ENCODE data around the gene TNS3. TPM values are rescaled to one million over a fixed set of nuclear protein-coding genes. Genes with fewer than 3 reads are reported as not detected.

TNS3 gene
- total RNA-seq, 1 experiment from 2014 or later: 143 TPM

DNA sequence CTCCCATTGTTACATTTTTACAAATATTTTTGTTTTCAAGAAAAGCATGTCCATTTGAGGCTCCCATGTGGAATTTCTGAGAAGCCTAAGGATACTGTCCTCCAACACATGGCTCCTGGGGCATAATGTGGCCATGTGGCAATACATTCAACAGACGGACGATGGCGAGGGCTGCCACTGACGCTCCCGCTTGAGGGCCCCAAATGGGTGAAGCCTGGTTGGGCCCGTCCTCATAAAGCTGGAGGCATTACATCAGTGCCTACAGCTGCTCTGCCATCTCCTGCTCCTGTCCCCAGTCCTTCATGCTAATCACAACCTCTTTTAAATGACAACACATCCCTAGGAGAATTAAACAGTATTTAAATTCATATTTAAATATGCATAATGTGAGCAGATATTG is 246.8 kb downstream of the TNS3 start:
- no TSS peak for BruUV-seq (replicated peaks)
- intact Hi-C loops (cut with micrococcal nuclease; ENCODE audit: unreplicated experiment): no loop called here
- TF ChIP-seq, protein P1, sequence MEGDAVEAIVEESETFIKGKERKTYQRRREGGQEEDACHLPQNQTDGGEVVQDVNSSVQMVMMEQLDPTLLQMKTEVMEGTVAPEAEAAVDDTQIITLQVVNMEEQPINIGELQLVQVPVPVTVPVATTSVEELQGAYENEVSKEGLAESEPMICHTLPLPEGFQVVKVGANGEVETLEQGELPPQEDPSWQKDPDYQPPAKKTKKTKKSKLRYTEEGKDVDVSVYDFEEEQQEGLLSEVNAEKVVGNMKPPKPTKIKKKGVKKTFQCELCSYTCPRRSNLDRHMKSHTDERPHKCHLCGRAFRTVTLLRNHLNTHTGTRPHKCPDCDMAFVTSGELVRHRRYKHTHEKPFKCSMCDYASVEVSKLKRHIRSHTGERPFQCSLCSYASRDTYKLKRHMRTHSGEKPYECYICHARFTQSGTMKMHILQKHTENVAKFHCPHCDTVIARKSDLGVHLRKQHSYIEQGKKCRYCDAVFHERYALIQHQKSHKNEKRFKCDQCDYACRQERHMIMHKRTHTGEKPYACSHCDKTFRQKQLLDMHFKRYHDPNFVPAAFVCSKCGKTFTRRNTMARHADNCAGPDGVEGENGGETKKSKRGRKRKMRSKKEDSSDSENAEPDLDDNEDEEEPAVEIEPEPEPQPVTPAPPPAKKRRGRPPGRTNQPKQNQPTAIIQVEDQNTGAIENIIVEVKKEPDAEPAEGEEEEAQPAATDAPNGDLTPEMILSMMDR (conservative IDR thresholded peaks at IDR 0.05): no peak
- TF ChIP-seq EZH2 (IDR thresholded peaks at IDR 0.05; ENCODE audit: low read depth): no peak

DNA sequence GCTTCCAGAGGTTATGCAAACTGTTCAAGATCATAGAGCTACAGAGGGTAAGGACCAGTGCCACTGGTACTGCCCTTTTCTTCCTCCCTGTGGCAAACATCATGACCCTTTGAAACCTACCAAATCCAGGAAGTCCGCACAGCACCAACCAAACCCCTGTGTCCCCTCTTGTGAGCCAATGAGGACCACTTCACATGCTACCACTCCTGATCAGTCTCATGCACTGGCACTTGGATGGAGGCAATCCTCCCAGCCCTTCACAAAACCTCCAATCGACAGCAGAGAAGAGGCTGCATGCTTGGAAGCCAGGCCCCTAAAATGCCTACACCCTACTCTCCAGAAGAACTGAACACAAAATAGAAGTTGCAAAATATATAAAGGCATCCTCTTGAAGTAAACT is 248.0 kb downstream of the TNS3 start:
- ChIA-PET CTCF (no interaction called here), POLR2A (ENCODE audit: unreplicated experiment) (no interaction called here)
- Histone ChIP-seq H4K20me1 (ENCODE audit: insufficient read depth) (peaks cover 78% of the 10 kb centered on the region), H3F3A (ENCODE audit: insufficient read depth, low read depth) (peaks cover 54% of the 10 kb centered on the region; the same call in 1 of the 2 replicates), H3K9me3 (ENCODE audit: insufficient read depth, low read depth) (no peaks in the 10 kb centered on the region), H3K4me3 (no peak overlapping the region), H3K36me3 (ENCODE audit: low read depth) (peaks cover 70% of the 10 kb centered on the region), H2AFZ (no peak overlapping the region), H3K27me3 (ENCODE audit: insufficient read depth, low read depth) (no peaks in the 10 kb centered on the region), H3K9me2 (ENCODE audit: insufficient read depth) (no peaks in the 10 kb centered on the region), H3K79me2 (ENCODE audit: low read depth) (peaks cover 4% of the 10 kb centered on the region), H3K27ac (no peak overlapping the region), H3K4me2 (no peak overlapping the region), H3K4me1 (replicated peaks; ENCODE audit: insufficient read depth) (no peaks in the 10 kb centered on the region)
- TF ChIP-seq, protein P1 (conservative IDR thresholded peaks at IDR 0.05): no peak
- TF ChIP-seq EZH2 (IDR thresholded peaks at IDR 0.05; ENCODE audit: low read depth): no peak
- no peak for DNase-seq
- intact Hi-C loops (cut with micrococcal nuclease; ENCODE audit: unreplicated experiment): no loop called here
- BruUV-seq (replicated peaks): no TSS peak

More for the DNA sequence above, 246.8 kb downstream of the TNS3 start:
- ChIA-PET CTCF (no interaction called here), POLR2A (ENCODE audit: unreplicated experiment) (no interaction called here)
- H3K9me3 ChIP-seq (ENCODE audit: insufficient read depth, low read depth): no peaks in the 10 kb centered on the region
- H3K36me3 ChIP-seq (ENCODE audit: low read depth): peaks cover 66% of the 10 kb centered on the region
- no peak for DNase-seq
- peaks cover 69% of the 10 kb centered on the region for H4K20me1 ChIP-seq (ENCODE audit: insufficient read depth)
- no peak overlapping the region for H2AFZ ChIP-seq
- H3K27me3 ChIP-seq (ENCODE audit: insufficient read depth, low read depth): no peaks in the 10 kb centered on the region
- no peak overlapping the region for H3K4me3 ChIP-seq
- no peak overlapping the region for H3K4me2 ChIP-seq
- no peak overlapping the region for H3K27ac ChIP-seq
- H3F3A ChIP-seq (ENCODE audit: insufficient read depth, low read depth): peaks cover 47% of the 10 kb centered on the region; the same call in 1 of the 2 replicates
- no peaks in the 10 kb centered on the region for H3K4me1 ChIP-seq (replicated peaks; ENCODE audit: insufficient read depth)
- H3K79me2 ChIP-seq (ENCODE audit: low read depth): peaks cover 4% of the 10 kb centered on the region
- H3K9me2 ChIP-seq (ENCODE audit: insufficient read depth): no peaks in the 10 kb centered on the region

DNA sequence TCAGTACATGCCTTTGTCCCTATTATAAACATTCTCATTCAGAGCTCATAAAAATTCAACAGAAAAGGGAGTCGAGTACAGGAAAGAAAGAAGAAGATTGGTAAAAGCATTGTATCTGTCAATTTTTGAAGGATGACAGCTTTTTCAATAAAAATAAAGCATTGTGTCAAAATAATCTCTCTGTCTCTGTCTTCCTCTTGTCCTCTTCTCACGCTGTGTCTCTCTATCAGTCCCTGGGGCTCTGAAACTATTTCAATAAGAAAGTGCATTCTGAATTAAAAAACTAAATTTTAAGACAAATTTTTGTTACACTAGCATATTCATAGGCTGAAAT is 248.4 kb downstream of the TNS3 start:
- no peak overlapping the region for H3K4me2 ChIP-seq
- H2AFZ ChIP-seq: no peak overlapping the region
- intact Hi-C loops (cut with micrococcal nuclease; ENCODE audit: unreplicated experiment): no loop called here
- H3K9me2 ChIP-seq (ENCODE audit: insufficient read depth): no peaks in the 10 kb centered on the region
- peaks cover 71% of the 10 kb centered on the region for H3K36me3 ChIP-seq (ENCODE audit: low read depth)
- no TSS peak for BruUV-seq (replicated peaks)
- no peaks in the 10 kb centered on the region for H3K4me1 ChIP-seq (replicated peaks; ENCODE audit: insufficient read depth)
- peaks cover 82% of the 10 kb centered on the region for H4K20me1 ChIP-seq (ENCODE audit: insufficient read depth)
- DNase-seq: no peak
- H3K27ac ChIP-seq: no peak overlapping the region
- H3K4me3 ChIP-seq: no peak overlapping the region
- ChIA-PET POLR2A (ENCODE audit: unreplicated experiment) (no interaction called here), CTCF (no interaction called here)
- peaks cover 54% of the 10 kb centered on the region; the same call in 1 of the 2 replicates for H3F3A ChIP-seq (ENCODE audit: insufficient read depth, low read depth)
- H3K9me3 ChIP-seq (ENCODE audit: insufficient read depth, low read depth): no peaks in the 10 kb centered on the region
- no peaks in the 10 kb centered on the region for H3K27me3 ChIP-seq (ENCODE audit: insufficient read depth, low read depth)
- peaks cover 4% of the 10 kb centered on the region for H3K79me2 ChIP-seq (ENCODE audit: low read depth)
- TF ChIP-seq, protein P1 (conservative IDR thresholded peaks at IDR 0.05): no peak
- TF ChIP-seq EZH2 (IDR thresholded peaks at IDR 0.05; ENCODE audit: low read depth): no peak
